Ishikawa (cell line): ENCODE measurements around the gene KIF16B.

Experiments
- CEBPB ChIP-seq: IDR thresholded peaks from 2 replicates; pipeline ENCODE4 v1.6.1; 2012
- CREB1 ChIP-seq: IDR thresholded peaks from 2 replicates; pipeline ENCODE4 v1.6.1; 2012; ENCODE audit warnings: low read depth
- EGR1 ChIP-seq: IDR thresholded peaks from 2 replicates; pipeline ENCODE4 v1.6.1; 2012
- EP300 ChIP-seq: IDR thresholded peaks from 2 replicates; pipeline ENCODE4 v1.6.1; 2012; ENCODE audit warnings: borderline replicate concordance
- FOXM1 ChIP-seq: IDR thresholded peaks from 2 replicates; pipeline ENCODE4 v1.6.1; 2012; ENCODE audit warnings: low read depth, borderline replicate concordance
- NFIC ChIP-seq: IDR thresholded peaks from 2 replicates; pipeline ENCODE4 v1.6.1; 2012
- RAD21 ChIP-seq: IDR thresholded peaks from 2 replicates; pipeline ENCODE4 v1.6.1; 2012; ENCODE audit warnings: low read depth
- TAF1 ChIP-seq: IDR thresholded peaks from 2 replicates; pipeline ENCODE4 v1.6.1; 2012; ENCODE audit warnings: low read depth, mild to moderate bottlenecking
- TCF12 ChIP-seq: IDR thresholded peaks from 2 replicates; pipeline ENCODE4 v1.6.1; 2012; ENCODE audit warnings: low read depth
- TEAD4 ChIP-seq: IDR thresholded peaks from 2 replicates; pipeline ENCODE4 v1.6.1; 2012
- YY1 ChIP-seq: IDR thresholded peaks from 2 replicates; pipeline ENCODE4 v1.6.1; 2012; ENCODE audit warnings: low read depth
- ZBTB7A ChIP-seq: IDR thresholded peaks from 2 replicates; pipeline ENCODE4 v1.6.1; 2012; ENCODE audit warnings: low read depth
- TF ChIP-seq, protein P1 (sequence below): IDR thresholded peaks from 2 replicates; pipeline ENCODE4 v1.6.1; 2012
- TF ChIP-seq, protein P2 (sequence below): IDR thresholded peaks from 2 replicates; pipeline ENCODE4 v1.6.1; 2012
- TF ChIP-seq, protein P3 (sequence below): IDR thresholded peaks from 2 replicates; pipeline ENCODE4 v1.6.1; 2012; ENCODE audit warnings: low read depth, mild to moderate bottlenecking

KIF16B gene

DNA sequence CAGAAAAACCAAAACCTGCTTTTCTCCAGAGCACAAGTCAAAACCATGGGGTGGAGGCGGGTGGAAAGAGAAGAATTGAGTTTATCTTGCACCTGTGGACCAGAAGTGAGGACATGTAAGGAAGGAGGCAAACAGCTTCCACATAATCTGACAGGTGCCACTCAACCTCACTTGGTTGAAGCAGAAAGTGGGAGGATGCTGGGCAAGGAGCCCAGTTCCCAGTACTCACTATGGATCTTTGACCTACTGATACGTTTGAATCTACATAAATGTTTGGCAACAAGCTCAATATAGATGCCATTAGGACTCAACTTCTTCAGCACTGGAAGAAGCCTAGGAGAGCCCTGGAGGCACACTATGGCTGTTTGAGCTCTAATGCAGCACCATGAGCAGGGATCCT, 285.5 kb downstream of the KIF16B start:
- TF ChIP-seq NFIC (no peak), YY1 (no peak), CEBPB (no peak), EGR1 (no peak), CREB1 (no peak), RAD21 (no peak), TAF1 (no peak), ZBTB7A (no peak), TEAD4 (no peak)
- TF ChIP-seq, protein P1, sequence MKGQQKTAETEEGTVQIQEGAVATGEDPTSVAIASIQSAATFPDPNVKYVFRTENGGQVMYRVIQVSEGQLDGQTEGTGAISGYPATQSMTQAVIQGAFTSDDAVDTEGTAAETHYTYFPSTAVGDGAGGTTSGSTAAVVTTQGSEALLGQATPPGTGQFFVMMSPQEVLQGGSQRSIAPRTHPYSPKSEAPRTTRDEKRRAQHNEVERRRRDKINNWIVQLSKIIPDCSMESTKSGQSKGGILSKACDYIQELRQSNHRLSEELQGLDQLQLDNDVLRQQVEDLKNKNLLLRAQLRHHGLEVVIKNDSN: no peak
- TF ChIP-seq, protein P2, sequence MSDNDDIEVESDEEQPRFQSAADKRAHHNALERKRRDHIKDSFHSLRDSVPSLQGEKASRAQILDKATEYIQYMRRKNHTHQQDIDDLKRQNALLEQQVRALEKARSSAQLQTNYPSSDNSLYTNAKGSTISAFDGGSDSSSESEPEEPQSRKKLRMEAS: no peak

DNA sequence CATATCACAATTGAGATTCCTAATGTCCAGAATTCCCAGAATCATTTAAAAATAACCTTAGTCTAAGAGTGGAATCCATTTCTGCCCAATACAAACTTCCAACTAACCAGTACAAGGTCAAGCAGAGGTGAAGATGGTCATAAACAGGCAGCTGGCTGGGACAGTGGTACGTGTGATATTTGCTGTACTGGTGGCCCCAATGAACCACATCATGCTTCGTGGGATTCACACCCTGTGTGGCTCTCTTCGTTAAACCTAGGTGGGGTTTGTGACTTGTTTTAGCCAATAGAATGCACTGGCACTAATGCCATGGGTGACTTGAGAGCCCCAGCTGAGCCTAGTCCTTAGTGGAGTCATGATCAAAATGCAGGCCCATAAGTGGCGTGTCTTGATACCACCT, 286.6 kb downstream of the KIF16B start:
- TF ChIP-seq EP300: no peak
- TF ChIP-seq RAD21: no peak
- TF ChIP-seq TEAD4: no peak
- no peak for TF ChIP-seq EGR1
- no peak for TF ChIP-seq TCF12
- TF ChIP-seq CEBPB: no peak

DNA sequence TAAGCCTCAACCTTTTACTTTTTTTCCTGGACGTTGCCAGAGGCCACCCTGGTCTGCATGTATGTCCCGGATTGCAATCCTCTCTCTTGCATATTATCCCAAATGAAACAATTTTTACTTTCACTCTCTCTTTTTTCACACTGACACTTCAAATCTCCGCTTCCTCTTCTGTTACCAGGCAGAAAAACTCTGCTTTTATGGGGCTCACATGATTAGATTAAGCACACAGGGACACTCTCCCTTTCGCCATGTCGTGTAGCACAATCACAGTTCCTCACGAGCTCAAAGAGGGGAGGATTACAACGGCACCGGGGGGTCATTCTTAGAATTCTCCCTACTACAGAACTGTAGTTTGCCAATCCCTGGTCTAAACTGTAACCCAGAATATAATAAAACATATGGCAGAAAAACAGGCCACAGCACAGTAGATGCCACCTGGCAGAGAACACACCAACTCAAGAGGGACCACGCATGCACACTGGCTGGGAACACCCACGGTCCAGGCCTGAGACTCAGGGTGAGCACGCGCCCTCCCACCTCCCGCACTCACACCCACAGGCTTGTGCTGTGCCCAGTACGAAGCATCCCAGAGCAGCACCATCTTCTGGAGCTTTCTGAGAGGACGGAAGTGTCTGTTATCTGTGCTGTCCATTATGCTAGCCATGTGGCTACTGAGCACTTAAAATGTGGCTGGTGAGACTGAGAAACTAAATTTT, 288.7 kb downstream of the KIF16B start:
- TF ChIP-seq RAD21 (no peak), TAF1 (no peak), FOXM1 (no peak), YY1 (no peak), NFIC (no peak), TEAD4 (no peak), TCF12 (no peak)
- TF ChIP-seq, protein P3, sequence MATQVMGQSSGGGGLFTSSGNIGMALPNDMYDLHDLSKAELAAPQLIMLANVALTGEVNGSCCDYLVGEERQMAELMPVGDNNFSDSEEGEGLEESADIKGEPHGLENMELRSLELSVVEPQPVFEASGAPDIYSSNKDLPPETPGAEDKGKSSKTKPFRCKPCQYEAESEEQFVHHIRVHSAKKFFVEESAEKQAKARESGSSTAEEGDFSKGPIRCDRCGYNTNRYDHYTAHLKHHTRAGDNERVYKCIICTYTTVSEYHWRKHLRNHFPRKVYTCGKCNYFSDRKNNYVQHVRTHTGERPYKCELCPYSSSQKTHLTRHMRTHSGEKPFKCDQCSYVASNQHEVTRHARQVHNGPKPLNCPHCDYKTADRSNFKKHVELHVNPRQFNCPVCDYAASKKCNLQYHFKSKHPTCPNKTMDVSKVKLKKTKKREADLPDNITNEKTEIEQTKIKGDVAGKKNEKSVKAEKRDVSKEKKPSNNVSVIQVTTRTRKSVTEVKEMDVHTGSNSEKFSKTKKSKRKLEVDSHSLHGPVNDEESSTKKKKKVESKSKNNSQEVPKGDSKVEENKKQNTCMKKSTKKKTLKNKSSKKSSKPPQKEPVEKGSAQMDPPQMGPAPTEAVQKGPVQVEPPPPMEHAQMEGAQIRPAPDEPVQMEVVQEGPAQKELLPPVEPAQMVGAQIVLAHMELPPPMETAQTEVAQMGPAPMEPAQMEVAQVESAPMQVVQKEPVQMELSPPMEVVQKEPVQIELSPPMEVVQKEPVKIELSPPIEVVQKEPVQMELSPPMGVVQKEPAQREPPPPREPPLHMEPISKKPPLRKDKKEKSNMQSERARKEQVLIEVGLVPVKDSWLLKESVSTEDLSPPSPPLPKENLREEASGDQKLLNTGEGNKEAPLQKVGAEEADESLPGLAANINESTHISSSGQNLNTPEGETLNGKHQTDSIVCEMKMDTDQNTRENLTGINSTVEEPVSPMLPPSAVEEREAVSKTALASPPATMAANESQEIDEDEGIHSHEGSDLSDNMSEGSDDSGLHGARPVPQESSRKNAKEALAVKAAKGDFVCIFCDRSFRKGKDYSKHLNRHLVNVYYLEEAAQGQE: no peak

DNA sequence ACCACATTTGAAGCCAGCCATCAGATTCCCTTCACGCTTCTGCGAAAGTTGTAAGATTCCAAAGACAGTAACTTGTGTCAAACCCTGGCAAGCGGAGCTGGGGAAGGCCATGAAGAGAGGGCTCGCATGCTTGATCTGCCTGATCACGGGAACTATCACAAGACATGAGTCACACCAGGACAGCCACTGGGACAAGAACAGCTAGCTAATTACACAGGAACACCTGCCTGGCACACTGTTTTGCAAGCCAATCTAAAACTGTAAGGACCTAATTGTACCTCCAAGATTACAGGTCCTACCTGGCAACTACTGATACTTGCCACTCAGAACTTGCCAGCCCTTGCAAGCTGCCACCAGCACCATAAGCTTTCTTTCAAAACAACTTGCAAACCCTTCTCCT, 289.3 kb downstream of the KIF16B start:
- no peak for TF ChIP-seq NFIC
- TF ChIP-seq, protein P2: no peak
- no peak for TF ChIP-seq TAF1

DNA sequence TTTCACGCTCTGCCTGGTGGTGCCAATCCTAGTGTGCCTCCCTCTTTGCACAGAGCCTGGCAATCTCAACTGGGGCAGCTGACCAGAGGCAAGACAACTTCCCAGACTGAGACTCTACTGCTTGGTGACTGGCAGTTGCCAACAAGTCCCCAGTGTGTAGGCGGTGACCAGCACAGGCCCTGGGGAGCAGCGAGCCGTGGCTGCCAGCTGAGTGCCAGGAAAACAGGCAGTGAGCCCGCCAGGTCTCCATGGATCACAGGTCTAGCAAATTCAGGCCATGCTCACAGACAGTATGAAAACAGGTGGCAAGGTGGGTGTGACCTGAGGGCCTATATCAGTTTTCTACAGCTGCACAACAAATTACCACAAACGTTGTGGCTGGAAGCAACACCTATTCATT, 289.9 kb downstream of the KIF16B start:
- TF ChIP-seq, protein P3: no peak

DNA sequence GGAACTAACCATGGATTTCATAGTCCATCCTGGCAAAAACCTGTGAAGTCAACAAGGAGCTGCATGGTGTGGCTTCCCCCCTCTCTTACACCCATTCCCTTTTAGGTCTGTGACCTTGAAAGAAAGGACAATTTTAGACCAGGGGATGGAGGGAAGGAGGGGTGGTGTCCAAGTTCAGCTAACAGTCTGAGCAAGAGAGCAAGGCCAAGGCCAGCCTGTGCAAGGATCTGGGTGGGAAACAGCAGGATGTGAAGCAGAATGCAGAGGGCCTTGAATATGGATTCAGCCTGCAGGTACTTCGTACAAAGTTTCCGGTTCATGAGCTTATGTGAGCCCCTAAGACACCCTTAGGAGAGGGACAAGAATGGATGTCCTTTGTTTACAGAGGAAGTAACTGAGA, 293.0 kb downstream of the KIF16B start:
- TF ChIP-seq CREB1: no peak
- TF ChIP-seq NFIC: no peak
- TF ChIP-seq CEBPB: no peak
- no peak for TF ChIP-seq YY1
- TF ChIP-seq TAF1: no peak
- no peak for TF ChIP-seq RAD21

DNA sequence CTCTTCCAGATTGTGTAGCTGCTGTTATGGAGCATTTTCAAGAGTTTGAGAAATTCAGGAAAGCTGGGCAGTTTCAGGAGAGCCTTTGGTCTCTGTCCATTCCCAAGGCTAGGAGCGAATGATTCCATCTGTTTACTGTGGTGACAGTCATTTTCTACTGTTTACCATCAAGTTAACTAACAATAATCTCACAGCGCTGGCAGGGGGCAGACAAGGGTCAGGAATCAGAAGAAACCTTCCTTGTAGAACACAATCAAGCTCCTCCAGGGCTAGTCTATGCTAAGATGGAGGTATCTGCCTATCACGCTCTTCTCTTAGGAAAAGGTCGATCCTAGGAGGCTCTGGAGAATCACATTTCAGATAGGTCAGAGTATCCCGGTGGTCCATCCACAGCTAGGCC, 293.9 kb downstream of the KIF16B start:
- TF ChIP-seq ZBTB7A (no peak), TEAD4 (no peak), CREB1 (no peak), RAD21 (peak; percentile 9; the same call in 1 of the 2 replicates), TAF1 (no peak), NFIC (no peak)
- TF ChIP-seq, protein P3: no peak
- TF ChIP-seq, protein P1: no peak
